ENCODE measurements around the gene FAM193B. TPM values are rescaled to one million over a fixed set of nuclear protein-coding genes. Genes with fewer than 3 reads are reported as not detected.

Gene FAM193B
- total and polyA plus RNA-seq, 9 of the 15 experiments (the other 6 are each of a cell fraction or from before 2014, with no cell fraction given) = 4.4 to 76.4 (median 37.3) TPM

DNA sequence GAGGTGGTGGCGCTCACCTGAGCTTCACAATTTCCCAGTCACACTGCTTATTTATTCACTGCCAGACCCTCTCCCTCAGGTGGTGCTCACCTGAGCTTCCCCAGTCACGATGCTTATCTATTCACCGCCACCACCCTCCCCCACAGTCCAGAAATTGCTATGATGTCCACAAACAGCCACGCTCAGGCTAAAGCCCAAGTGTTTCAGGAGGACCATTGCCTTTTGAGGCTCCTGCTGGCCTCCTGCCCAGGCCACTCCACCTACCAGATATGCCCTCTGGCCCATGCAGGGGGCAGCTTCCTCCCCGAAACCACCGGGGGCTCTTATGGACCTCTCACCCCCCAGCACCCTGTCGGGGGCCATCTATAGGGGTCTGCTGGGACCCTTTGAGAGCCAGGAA is 61.5 kb downstream of the FAM193B start (continued):
- TF ChIP-seq, protein P1, sequence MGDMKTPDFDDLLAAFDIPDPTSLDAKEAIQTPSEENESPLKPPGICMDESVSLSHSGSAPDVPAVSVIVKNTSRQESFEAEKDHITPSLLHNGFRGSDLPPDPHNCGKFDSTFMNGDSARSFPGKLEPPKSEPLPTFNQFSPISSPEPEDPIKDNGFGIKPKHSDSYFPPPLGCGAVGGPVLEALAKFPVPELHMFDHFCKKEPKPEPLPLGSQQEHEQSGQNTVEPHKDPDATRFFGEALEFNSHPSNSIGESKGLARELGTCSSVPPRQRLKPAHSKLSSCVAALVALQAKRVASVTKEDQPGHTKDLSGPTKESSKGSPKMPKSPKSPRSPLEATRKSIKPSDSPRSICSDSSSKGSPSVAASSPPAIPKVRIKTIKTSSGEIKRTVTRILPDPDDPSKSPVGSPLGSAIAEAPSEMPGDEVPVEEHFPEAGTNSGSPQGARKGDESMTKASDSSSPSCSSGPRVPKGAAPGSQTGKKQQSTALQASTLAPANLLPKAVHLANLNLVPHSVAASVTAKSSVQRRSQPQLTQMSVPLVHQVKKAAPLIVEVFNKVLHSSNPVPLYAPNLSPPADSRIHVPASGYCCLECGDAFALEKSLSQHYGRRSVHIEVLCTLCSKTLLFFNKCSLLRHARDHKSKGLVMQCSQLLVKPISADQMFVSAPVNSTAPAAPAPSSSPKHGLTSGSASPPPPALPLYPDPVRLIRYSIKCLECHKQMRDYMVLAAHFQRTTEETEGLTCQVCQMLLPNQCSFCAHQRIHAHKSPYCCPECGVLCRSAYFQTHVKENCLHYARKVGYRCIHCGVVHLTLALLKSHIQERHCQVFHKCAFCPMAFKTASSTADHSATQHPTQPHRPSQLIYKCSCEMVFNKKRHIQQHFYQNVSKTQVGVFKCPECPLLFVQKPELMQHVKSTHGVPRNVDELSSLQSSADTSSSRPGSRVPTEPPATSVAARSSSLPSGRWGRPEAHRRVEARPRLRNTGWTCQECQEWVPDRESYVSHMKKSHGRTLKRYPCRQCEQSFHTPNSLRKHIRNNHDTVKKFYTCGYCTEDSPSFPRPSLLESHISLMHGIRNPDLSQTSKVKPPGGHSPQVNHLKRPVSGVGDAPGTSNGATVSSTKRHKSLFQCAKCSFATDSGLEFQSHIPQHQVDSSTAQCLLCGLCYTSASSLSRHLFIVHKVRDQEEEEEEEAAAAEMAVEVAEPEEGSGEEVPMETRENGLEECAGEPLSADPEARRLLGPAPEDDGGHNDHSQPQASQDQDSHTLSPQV (IDR thresholded peaks at IDR 0.05) = peak; percentile 21; the same call in 1 of the 2 replicates

DNA sequence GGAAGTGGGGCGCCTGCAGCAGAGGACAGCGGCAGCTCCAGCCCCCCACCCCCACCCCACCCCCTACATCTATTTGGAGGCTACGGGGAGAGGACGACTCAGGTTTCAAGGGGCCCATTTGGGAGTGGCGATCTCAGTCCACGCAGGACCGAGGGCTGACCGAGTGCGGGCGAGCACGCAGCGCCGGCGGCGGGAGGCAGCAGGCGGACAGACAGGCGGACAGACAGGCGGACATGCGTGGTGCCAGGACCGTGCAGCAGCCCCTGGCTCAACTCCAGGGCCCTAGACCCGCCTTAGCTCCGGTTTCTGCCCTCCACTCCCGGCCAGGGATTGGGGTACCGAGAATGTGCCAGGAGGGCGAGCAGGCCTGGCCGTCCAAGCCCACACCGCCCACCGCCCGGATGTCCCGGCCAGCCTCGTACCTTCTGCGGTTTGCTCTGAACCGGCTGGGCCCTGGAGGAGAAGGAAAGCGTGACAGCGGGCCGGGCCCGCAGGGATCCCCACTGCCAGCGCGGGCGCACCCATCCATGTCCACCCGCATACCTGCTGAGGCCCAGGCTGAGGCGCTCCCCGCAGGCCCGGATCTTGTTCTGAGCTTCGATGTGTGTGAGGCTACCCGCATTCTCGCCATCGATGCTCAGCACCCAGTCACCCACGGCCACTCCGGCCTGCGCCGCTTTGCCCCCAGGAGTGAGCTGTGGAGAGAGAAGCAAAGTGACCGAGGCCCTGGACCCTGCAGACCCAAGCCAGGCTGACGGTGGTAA is 62.2 kb downstream of the FAM193B start:
- H3K9me1 ChIP-seq (ENCODE audit: control insufficient read depth, insufficient read depth, low read length) = no peaks in the 10 kb centered on the region
- no TSS peak for BruUV-seq (replicated peaks)
- H3K4me2 ChIP-seq (ENCODE audit: insufficient read depth, low read length) = no peak overlapping the region
- intact Hi-C loops (cut with micrococcal nuclease) (loop anchor here (1.0 kb wide), 1 partner anchor 9 kb away; no protein-coding TSS in a partner anchor), in situ Hi-C loops (cut with MboI) (no loop called here)
- ATAC-seq (no peak), FAIRE-seq (no peak), DNase-seq (ENCODE audit: extremely low read depth in 1 of 4, low spot score in 3 of 4) (no peak)
- H3K36me3 ChIP-seq (ENCODE audit: control insufficient read depth, insufficient read depth, low read length) = peaks cover 81% of the 10 kb centered on the region; the same call in 2 of the 3 replicates
- peak overlapping the region in 1 of 2 experiments; percentile 85; a peak in 2 of 4 replicates for H3K9ac ChIP-seq (ENCODE audit: insufficient read depth in 1 of 2, low read depth in 2 of 2, low read length in 2 of 2)
- H3K9me3 ChIP-seq (replicated peaks; ENCODE audit: control insufficient read depth, insufficient read depth, low read depth, low read length) = no peaks in the 10 kb centered on the region
- no peak overlapping the region for H3K4me3 ChIP-seq
- H3K4me1 ChIP-seq (replicated peaks in 1 of 2; ENCODE audit: control insufficient read depth in 2 of 2, insufficient read depth in 2 of 2, low read length in 2 of 2) = peaks cover 40 to 86% of the 10 kb centered on the region in 2 experiments
- peaks cover 44% of the 10 kb centered on the region for H3K79me2 ChIP-seq (ENCODE audit: control insufficient read depth, insufficient read depth, low read length)
- POLR2A ChIA-PET = interaction anchor here (0.6 to 4.0 kb wide), 18 partner anchors 9 to 135 kb away, joined by 3 to 21 read pairs (median 4); partner anchors contain the start of genes DBN1 and DOK3
- H4K20me1 ChIP-seq (replicated peaks; ENCODE audit: control insufficient read depth, insufficient read depth, low read length) = peaks cover 3% of the 10 kb centered on the region; the same call in 1 of the 2 replicates
- no peak overlapping the region for H2AFZ ChIP-seq (ENCODE audit: low read depth, low read length)
- 79% methylated on average over 37 of the region's 54 CpGs for WGBS (ENCODE audit: insufficient coverage, low coverage, missing lambda C conversion rate)
- H3K27me3 ChIP-seq (ENCODE audit: control insufficient read depth in 2 of 2, insufficient read depth in 2 of 2, low read length in 2 of 2) = no peaks in the 10 kb centered on the region
- CTCF ChIA-PET (ENCODE audit: low intra/inter-chr PET ratio) = interaction anchor here (0.6 to 2.2 kb wide), 3 partner anchors 8 to 19 kb away, joined by 3 to 19 read pairs (median 4); no protein-coding TSS in a partner anchor
- peak overlapping the region; percentile 95; the same call in 2 of the 3 replicates for H3K27ac ChIP-seq (ENCODE audit: extremely low read depth, low read depth, low read length)
- TF ChIP-seq ZFX (CRISPR knock-in tag; IDR thresholded peaks at IDR 0.05) (peak; percentile 29; the same call in 1 of the 2 replicates), HNRNPL (IDR thresholded peaks at IDR 0.05; ENCODE audit: low read depth, low read length) (peak; percentile 46; the same call in 1 of the 2 replicates), RBM22 (IDR thresholded peaks at IDR 0.05; ENCODE audit: low read depth, low read length, poor library complexity, severe bottlenecking) (peak; percentile 52), RBFOX2 (IDR thresholded peaks at IDR 0.05; ENCODE audit: low read depth, low read length) (peak; percentile 71), ZC3H11A (IDR thresholded peaks at IDR 0.05; ENCODE audit: low read depth, low read length) (no peak)
- TF ChIP-seq, protein P2, sequence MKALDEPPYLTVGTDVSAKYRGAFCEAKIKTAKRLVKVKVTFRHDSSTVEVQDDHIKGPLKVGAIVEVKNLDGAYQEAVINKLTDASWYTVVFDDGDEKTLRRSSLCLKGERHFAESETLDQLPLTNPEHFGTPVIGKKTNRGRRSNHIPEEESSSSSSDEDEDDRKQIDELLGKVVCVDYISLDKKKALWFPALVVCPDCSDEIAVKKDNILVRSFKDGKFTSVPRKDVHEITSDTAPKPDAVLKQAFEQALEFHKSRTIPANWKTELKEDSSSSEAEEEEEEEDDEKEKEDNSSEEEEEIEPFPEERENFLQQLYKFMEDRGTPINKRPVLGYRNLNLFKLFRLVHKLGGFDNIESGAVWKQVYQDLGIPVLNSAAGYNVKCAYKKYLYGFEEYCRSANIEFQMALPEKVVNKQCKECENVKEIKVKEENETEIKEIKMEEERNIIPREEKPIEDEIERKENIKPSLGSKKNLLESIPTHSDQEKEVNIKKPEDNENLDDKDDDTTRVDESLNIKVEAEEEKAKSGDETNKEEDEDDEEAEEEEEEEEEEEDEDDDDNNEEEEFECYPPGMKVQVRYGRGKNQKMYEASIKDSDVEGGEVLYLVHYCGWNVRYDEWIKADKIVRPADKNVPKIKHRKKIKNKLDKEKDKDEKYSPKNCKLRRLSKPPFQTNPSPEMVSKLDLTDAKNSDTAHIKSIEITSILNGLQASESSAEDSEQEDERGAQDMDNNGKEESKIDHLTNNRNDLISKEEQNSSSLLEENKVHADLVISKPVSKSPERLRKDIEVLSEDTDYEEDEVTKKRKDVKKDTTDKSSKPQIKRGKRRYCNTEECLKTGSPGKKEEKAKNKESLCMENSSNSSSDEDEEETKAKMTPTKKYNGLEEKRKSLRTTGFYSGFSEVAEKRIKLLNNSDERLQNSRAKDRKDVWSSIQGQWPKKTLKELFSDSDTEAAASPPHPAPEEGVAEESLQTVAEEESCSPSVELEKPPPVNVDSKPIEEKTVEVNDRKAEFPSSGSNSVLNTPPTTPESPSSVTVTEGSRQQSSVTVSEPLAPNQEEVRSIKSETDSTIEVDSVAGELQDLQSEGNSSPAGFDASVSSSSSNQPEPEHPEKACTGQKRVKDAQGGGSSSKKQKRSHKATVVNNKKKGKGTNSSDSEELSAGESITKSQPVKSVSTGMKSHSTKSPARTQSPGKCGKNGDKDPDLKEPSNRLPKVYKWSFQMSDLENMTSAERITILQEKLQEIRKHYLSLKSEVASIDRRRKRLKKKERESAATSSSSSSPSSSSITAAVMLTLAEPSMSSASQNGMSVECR (CRISPR knock-in tag; IDR thresholded peaks at IDR 0.05) = 0 out of 2 replicates have a peak, but pooled peaks have one; percentile 5
- TF ChIP-seq, protein P3, sequence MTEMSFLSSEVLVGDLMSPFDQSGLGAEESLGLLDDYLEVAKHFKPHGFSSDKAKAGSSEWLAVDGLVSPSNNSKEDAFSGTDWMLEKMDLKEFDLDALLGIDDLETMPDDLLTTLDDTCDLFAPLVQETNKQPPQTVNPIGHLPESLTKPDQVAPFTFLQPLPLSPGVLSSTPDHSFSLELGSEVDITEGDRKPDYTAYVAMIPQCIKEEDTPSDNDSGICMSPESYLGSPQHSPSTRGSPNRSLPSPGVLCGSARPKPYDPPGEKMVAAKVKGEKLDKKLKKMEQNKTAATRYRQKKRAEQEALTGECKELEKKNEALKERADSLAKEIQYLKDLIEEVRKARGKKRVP (CRISPR knock-in tag; IDR thresholded peaks at IDR 0.05) = no peak

All from K562 (cell line).